Suprapubic skin (tissue), 3 donors: ENCODE measurements around the gene WWOX.

ENCODE experiments used
- CTCF ChIP-seq, 2 donors: fragments of 200-600 bp in 1 of 2; fragments of 450-650 bp in 1 of 2; sonication (generic) in 1 of 2; IDR thresholded peaks; one replicate each; pipeline ENCODE4 v1.5.1; 2016 to 2019; ENCODE audit warnings: antibody characterized with exemption in 2 of 2, mild to moderate bottlenecking in 1 of 2, moderate library complexity in 1 of 2
- POLR2AphosphoS5 ChIP-seq, 3 donors: sonication (generic); formaldehyde crosslinking; IDR thresholded peaks; one replicate each; pipeline ENCODE4 v1.6.1; 2017; ENCODE audit warnings: antibody characterized with exemption in 3 of 3

- TF ChIP-seq CTCF (IDR thresholded peaks at IDR 0.05) (no peak), POLR2AphosphoS5 (IDR thresholded peaks at IDR 0.05) (no peak)
Observed at GRCh38 chr16:78542419-78542818, 443.0 kb downstream of the WWOX start.
